AG08396 (cell line): Measurements from ENCODE around the gene PAX3.

Source experiments
- DNase-seq: peaks from one replicate; pipeline ENCODE4 v3.0.0; 2012; ENCODE audit warnings: low spot score, mixed read lengths

PAX3 gene

GRCh38 chr2:222269132-222269531 is 29.7 kb downstream of the PAX3 start:
- no peak for DNase-seq

DNA sequence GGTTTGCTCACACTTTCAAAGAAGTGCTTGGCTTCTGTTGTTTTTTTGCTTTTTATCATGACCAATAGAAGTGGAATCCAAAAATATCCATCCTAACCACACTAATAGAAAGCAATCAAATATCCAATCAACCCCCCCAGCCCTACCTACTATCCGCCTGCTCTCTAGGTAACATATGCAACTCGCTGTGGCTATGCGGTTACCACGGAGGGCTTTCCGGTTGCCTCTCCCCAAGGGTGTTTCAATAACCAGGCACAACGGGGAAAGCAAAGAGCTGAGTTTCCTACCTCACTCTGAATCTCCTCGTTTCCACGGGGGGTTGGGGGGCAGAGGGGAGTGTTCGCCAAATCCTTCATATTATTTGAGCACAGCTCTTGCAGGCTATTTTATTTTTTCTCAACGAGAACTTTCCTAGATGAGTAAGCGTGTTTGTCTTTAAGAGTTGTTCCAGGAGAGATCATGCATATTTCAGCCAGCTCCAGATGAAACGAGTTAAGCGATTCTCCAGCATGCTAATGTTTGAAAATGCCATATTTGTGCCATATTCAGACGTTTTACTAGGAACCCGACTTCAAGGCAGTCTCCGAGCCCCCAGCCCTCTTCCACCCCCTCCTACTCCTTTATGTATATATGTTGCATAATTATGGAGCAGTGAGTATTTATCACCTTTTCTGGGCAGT is 30.3 kb downstream of the PAX3 start:
- DNase-seq: no peak

DNA sequence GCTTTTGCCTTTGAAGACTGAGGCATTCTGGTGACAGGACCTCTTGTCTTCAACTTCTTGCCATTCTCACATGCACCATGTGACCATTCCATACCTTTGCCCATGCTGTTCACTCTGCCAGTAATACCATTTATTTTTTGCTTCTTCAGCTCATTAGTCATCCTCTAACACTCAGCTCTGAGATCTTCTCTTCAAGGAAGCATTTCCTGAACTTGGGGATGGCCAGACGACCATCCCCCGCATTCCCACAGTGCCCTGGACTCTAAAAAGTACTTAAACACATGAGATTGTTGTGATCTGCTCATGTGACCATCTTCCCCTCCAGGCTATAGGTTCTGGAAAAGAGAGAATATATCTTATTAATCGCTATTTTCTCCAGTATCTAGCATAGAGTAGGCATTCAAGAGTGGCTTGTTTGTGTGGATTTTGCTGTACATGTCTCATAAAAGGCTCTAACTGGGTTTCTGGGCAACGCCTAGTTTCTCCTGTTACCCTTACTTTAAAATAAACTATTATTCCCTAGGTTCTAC is 33.9 kb downstream of the PAX3 start:
- no peak for DNase-seq

DNA sequence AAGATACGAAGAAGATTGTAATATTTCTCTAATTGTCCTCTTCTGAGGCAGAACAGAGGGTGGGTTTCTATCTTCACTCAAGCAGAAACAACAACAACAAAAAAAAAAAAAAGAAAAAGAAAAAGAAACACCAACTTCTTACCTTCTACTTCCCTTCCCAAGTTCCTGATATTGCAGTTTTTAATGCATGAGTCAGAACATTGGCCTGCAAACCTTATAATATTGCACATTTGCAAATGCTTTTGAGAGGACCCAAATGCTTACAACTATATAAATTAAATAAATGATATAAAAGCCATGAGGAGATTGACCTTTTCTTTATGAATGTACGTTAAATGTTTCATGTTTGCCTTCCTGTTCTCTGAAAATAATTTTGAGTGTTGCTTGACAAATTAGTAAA is 37.3 kb downstream of the PAX3 start:
- no peak for DNase-seq

- no peak for DNase-seq
Measured at GRCh38 chr2:222257645-222258044, 41.2 kb downstream of the PAX3 start.

- no peak for DNase-seq
Measured at GRCh38 chr2:222256250-222256649, 42.5 kb downstream of the PAX3 start.

DNA sequence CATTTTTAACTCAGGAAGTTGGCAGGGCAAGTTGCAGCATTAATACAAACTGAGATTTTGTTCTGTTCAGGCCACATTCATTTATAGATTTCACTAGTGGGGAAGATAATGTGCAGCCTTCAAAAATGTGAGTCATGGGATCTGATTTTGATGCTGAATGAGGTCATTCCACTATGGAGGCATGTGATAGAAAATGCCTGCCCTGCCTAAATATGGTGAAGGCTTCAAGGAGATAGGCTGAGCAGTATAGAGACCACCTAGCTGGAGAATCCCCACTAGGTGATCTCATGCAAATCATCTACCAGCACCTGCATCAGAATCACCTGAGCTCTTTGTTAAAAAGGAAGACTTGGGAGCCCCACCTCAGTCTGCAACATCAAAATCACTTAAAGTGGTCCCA is 43.7 kb downstream of the PAX3 start:
- DNase-seq: no peak

DNA sequence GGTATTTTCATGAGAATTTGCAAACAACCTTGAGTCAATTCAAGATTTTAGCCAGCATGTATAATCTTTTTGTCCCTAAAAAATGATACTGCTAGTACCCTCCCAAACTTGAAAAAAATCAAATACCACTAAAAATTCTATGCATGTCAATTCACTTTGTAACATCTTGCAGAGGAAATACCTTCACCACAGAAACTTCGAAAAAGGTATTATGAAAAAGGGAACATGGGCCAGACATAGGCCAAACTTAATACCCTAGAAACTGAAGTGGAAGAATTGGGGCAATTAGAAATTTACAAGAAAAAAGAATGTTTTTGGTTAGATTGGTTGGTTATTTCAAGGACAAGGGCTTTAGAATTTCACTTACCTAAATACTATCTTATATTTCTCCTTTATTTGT is 48.5 kb downstream of the PAX3 start:
- DNase-seq: no peak

GRCh38 chr2:222249444-222249843 is 49.4 kb downstream of the PAX3 start:
- no peak for DNase-seq

DNA sequence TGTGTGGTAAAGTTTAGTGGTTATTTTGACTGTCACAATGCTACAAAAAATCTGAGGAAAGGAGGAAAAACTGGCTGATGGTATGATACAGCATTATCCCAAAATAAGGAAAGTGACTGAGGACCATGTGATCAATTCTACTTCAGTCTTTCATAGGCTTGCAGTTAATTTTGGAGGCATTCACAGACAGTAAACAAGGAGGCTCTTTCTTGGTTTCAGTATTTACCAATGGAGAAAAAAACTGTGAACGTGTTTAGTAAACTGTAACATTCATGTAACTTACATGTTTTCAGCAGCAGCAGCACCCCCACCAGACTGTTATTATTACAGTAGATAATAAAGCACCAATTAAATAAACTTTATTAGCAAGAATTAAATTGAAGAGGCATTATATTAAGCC is 50.0 kb downstream of the PAX3 start:
- no peak for DNase-seq

DNA sequence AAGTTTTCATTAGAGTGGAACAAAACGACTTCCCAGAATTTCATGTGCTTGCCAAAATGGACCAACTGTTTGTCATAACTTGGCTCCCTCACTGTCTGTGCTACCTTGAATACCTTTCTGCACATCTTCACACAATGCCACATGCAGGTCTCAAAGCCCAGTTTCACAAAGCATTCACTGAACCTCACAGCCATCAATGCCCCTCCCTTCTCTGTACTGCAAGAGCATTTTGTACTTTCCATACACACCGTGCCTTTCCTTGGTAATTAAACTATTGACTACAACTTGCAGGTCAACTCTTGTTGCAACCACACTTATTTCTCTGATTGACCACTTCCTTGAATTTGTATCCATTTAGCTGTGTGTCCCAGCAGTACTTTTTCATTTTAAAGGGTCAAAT is 50.5 kb downstream of the PAX3 start:
- DNase-seq: no peak

DNA sequence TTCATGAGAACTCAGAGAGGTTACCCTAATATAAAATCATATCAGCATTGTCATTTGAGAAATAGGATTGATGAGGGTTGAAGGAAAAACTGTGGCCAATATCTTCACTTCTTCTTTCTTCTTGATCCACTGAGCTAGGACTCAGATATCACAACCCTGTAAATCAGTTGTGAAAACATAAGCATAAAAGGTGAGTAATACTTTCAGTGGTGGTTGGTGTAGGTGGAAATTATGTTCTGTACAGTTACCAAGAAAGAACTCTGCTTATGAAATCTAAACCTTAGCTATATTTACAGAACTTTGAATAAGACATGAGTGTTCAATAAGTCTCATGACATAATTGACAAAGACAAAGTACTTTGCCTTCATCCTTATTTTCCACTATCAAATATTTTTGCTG is 56.3 kb downstream of the PAX3 start:
- no peak for DNase-seq

- DNase-seq: no peak
Measured at GRCh38 chr2:222241128-222241870, 57.5 kb downstream of the PAX3 start.

- no peak for DNase-seq
Measured at GRCh38 chr2:222240676-222241049, 58.1 kb downstream of the PAX3 start.

DNA sequence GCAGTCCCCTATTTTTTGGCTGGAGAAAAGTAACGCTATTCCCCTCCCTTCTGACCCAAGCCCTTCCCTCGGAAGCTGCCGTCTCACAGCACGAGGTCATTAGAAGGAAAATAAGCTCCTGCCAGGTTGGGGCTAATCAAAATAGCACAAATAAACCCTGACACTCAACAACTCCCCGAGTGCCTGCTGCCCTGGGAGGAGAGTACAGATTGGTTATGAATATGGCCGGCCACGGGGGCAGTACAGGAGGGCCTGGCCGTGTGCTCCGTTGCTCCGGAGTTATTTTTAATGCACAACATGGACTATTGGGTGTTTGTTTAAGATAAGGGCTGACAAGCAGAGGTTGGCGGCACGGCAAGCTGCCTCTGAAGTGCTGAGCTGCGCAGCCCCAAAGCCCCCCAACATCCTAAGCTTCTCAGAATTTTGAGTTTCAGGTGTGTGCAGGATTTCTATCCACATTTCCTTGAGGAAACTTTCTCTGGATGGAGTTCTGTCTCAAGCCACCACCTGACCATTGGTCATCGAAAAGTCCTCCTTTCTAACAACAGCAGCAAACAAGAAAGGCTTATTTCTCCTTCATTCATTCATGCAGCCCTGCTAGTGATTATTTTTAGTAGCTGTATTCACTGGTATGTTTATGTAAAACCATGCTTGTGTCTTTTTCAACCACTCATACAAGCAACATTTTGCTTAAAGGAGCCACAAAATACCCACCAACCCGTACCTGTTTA is 58.7 kb downstream of the PAX3 start:
- DNase-seq: no peak

DNA sequence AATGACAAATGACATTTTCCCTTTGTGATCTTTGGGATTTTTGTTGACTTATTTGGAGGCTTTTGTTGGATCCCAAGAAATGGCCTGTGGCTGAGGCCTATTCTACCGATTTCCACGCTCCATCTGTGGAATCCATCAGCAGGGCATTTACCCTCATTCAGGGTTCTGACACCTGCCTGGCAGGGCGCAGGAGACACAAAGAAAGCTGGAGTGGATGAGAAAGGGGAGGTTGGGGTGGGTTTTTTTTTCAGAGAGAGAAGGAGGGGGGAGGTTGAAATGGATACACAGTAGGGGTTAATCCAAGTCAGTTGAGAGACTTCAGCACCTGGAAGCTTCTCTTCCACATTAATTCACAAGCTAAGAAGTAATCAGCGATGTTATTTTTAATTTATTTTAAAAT is 59.7 kb downstream of the PAX3 start:
- no peak for DNase-seq

DNA sequence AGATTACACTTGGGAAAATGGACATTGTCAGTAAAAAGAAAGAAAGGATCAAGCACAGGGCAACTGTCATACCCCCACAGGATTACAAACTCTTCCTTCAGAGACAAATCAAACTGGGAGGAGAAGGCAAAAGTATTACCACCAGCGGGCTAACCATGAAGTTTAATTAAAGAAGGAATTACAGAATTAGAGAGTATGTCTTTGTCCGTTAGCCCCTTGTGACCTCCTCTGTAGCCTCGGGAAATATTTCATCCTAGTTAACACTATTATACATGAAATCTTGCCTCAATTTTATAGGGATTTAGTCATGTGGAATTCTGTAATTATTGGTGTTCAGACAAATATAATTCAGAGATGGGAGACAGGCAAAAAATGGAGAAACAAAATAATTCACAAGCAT is 60.7 kb downstream of the PAX3 start:
- no peak for DNase-seq

GRCh38 chr2:222232839-222233238 is 66.0 kb downstream of the PAX3 start:
- DNase-seq: no peak

DNA sequence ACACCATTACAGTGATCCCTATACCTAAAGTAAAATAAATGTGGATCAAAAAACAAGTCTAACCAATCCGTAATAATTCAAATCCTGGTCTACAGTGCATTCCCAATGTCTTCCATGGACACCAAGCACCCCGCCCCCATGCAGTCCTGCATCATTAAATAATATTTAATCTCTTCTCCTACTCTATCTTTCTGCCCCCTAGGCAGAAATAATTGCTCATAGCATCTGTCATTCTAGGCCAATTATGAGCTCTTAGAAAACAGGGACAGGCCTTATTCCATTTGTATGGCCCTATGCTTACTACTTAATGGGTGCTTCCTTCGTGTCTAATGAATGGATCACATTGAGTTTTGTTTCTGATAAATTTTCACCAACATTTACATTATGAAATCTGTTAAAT is 66.4 kb downstream of the PAX3 start:
- DNase-seq: no peak

GRCh38 chr2:222228054-222228453 is 70.7 kb downstream of the PAX3 start:
- no peak for DNase-seq

DNA sequence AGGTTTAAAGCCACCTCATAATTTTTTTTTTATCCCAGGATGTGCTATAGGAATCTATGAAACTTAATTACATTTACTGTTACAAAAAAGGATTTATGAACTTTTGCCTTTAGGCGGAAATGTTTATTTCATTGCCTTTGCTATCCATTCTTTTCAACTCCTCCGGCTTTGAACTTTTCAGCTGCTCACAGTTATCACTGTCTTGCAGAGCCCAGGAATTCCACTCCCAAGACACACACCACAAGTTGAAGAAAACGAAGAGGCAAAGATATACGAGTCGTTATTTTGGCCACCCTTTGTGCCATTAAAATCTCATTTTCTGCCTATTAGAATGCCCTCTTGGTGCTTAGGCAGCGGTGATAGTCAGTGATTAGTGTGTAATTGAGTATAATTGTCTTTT is 80.0 kb downstream of the PAX3 start:
- no peak for DNase-seq

- DNase-seq: no peak
Measured at GRCh38 chr2:222217712-222218111, 81.1 kb downstream of the PAX3 start.

- no peak for DNase-seq
Measured at GRCh38 chr2:222214885-222215284, 83.9 kb downstream of the PAX3 start.
